ENCODE results near the gene NEK2. TPM values are rescaled to one million over a fixed set of nuclear protein-coding genes. Genes with fewer than 3 reads are reported as not detected.

NEK2 gene
- total RNA-seq, 3 donors from 2014 or later, result 1.8 TPM; not detected in 2

DNA sequence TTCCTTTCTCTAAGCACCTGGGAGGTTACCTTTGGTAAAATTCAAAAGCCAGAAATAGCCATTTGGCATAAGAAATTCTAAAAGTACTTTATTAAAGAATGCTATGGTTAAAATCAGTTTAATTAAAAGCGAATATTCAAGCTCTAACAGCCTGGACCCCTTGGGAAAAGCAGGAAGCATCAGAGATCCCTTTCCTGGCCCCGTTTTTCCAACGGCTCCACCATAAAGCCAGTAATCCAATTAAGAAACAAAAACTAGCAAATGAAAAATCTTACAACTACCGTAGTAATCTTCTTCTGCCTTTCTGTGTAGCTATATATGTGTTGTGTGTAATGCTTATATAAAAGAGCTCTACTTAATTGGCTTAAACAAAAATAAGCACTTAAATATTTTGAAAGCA is 33.5 kb upstream of the NEK2 start:
- DNase-seq (ENCODE audit: low spot score in 2 of 2), result no peak
- Histone ChIP-seq H3K27ac (no peak overlapping the region), H3K27me3 (no peaks in the 10 kb centered on the region), H3K4me1 (no peaks in the 10 kb centered on the region), H3K36me3 (no peaks in the 10 kb centered on the region), H3K9me3 (no peaks in the 10 kb centered on the region), H3K4me3 (no peak overlapping the region)
- intact Hi-C loops (cut with DNase I; ENCODE audit: low total_unique reads), result no loop called here
- TF ChIP-seq, protein P1, sequence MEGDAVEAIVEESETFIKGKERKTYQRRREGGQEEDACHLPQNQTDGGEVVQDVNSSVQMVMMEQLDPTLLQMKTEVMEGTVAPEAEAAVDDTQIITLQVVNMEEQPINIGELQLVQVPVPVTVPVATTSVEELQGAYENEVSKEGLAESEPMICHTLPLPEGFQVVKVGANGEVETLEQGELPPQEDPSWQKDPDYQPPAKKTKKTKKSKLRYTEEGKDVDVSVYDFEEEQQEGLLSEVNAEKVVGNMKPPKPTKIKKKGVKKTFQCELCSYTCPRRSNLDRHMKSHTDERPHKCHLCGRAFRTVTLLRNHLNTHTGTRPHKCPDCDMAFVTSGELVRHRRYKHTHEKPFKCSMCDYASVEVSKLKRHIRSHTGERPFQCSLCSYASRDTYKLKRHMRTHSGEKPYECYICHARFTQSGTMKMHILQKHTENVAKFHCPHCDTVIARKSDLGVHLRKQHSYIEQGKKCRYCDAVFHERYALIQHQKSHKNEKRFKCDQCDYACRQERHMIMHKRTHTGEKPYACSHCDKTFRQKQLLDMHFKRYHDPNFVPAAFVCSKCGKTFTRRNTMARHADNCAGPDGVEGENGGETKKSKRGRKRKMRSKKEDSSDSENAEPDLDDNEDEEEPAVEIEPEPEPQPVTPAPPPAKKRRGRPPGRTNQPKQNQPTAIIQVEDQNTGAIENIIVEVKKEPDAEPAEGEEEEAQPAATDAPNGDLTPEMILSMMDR (IDR thresholded peaks at IDR 0.05), result no peak
- TF ChIP-seq POLR2AphosphoS5 (IDR thresholded peaks at IDR 0.05) (no peak), POLR2A (IDR thresholded peaks at IDR 0.05) (no peak)

DNA sequence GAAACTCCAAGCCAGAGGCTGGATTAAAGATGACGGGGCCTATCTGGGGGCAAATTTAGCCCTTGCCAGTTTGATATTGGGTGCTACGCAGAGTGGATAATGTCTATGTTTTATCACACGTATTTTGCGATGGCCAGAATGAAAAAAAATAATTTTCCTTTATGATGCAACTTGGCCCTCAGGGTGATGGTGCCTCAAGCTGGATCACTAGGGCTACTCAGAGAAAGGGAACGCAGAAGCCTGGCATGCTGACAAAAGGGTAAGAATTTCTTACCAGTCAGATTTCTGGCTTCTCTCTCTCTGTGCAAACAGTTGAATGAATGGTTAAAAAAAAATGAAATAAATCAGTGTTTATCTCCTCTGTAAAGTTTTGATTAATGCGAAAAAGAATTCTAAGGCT is 32.6 kb upstream of the NEK2 start:
- TF ChIP-seq POLR2AphosphoS5 (IDR thresholded peaks at IDR 0.05) (no peak), POLR2A (IDR thresholded peaks at IDR 0.05) (no peak)
- TF ChIP-seq, protein P1 (IDR thresholded peaks at IDR 0.05), result no peak
- no peak for DNase-seq (ENCODE audit: low spot score in 2 of 2)
- Histone ChIP-seq H3K4me3 (no peak overlapping the region), H3K4me1 (no peaks in the 10 kb centered on the region), H3K27ac (no peak overlapping the region), H3K27me3 (no peaks in the 10 kb centered on the region), H3K36me3 (no peaks in the 10 kb centered on the region), H3K9me3 (no peaks in the 10 kb centered on the region)
- intact Hi-C loops (cut with DNase I; ENCODE audit: low total_unique reads), result no loop called here

DNA sequence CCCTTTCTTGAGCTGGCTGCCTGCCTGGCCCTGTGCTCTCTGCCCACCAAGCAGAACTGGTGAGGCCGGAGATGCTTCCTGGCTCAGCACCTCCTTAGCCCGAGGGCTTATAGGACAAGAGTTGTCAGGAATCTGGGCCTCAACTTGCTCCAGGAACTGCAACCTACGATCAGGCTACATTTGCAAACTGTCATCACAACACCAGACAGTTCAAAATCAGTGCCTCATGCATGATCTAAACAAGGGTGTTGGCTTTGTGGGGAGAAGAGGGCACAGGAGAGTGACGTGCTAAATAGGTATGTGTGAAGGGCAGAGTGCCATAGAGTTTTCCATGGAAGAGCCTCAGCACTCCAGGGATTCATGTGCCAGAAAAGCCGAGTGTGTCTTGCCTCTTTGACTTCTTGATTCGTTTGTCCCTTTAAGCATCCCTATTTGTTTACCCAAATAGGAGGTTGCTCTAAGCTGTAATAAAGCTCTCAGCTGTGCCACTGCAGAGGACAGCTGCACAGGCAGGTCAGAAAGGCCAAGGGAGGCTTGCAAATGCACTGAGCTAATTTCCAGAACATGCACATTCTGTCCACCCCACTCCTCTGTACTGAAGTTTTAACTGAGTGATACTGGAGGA is 30.2 kb upstream of the NEK2 start:
- DNase-seq (ENCODE audit: low spot score in 2 of 2), result no peak
- H3K4me3 ChIP-seq, result no peak overlapping the region
- intact Hi-C loops (cut with DNase I; ENCODE audit: low total_unique reads), result no loop called here
- no peaks in the 10 kb centered on the region for H3K4me1 ChIP-seq
- no peaks in the 10 kb centered on the region for H3K27me3 ChIP-seq
- TF ChIP-seq POLR2AphosphoS5 (IDR thresholded peaks at IDR 0.05) (no peak), POLR2A (IDR thresholded peaks at IDR 0.05) (no peak)
- TF ChIP-seq, protein P1 (IDR thresholded peaks at IDR 0.05), result no peak
- H3K27ac ChIP-seq, result peak overlapping the region in 1 of 2 donors; percentile 12
- H3K9me3 ChIP-seq, result no peaks in the 10 kb centered on the region
- no peaks in the 10 kb centered on the region for H3K36me3 ChIP-seq

DNA sequence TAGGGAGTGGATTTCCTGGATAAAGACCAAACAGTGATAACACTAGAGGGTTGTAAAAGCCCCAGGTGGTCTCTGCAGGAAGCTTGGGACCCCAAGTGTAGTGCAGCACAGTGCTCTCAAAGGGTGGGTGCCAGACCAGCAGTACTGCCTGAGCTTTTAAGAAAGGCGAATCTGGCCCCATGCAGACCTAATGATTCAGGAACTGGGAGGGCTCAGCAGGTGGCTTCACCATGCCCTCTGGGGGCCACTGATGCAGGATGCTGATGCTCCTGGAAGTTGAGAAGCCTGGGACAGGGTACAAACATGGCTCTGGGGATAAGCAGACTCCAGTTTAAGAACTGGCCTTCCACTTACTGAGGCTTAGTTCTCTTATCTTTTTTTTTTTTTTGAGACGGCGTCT is 29.1 kb upstream of the NEK2 start:
- intact Hi-C loops (cut with DNase I; ENCODE audit: low total_unique reads), result no loop called here
- no peak for DNase-seq (ENCODE audit: low spot score in 2 of 2)
- Histone ChIP-seq H3K27me3 (no peaks in the 10 kb centered on the region), H3K36me3 (no peaks in the 10 kb centered on the region), H3K27ac (no peak overlapping the region), H3K4me1 (no peaks in the 10 kb centered on the region), H3K9me3 (no peaks in the 10 kb centered on the region), H3K4me3 (no peak overlapping the region)
- TF ChIP-seq POLR2AphosphoS5 (IDR thresholded peaks at IDR 0.05), result no peak
- TF ChIP-seq POLR2A (IDR thresholded peaks at IDR 0.05), result no peak
- TF ChIP-seq, protein P1 (IDR thresholded peaks at IDR 0.05), result no peak

DNA sequence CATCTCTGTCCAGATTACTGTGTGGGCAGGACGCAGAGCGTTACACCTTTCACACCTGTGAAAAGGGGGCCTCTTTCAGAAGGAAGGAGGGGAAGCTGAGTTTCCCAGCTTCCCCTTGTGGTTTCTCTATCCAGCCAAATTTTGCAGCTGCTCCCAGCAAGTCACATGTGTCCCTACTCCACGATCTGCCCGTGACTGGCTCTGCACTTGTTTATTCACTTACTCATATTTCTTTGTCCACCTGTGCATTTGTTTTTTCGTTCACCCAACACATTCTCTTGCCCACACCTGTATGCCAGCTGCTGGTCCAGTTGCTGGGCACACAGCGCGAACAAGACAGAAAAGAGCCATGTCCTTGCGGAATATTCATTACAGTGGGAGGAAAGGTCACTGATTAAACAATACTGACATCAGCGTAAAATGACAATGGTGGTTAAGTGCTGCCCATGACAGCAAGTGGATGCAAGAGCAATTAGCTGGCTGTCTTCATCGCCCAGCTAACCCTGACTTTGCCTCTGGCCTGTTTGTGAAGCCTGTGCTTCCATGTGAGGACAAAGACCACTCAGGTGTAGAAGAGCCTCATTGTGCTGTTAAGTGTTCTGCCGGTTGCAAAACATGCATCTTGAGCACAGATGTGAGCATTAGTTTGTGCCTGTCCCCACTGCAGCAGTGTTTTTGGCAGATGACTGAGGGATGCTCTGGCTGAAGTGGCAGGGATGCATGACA is 28.6 kb upstream of the NEK2 start:
- DNase-seq (ENCODE audit: low spot score in 2 of 2), result no peak
- H3K27me3 ChIP-seq, result no peaks in the 10 kb centered on the region
- no peaks in the 10 kb centered on the region for H3K36me3 ChIP-seq
- H3K4me1 ChIP-seq, result no peaks in the 10 kb centered on the region
- H3K4me3 ChIP-seq, result no peak overlapping the region
- no peaks in the 10 kb centered on the region for H3K9me3 ChIP-seq
- intact Hi-C loops (cut with DNase I; ENCODE audit: low total_unique reads), result no loop called here
- TF ChIP-seq POLR2AphosphoS5 (IDR thresholded peaks at IDR 0.05) (no peak), POLR2A (IDR thresholded peaks at IDR 0.05) (no peak)
- TF ChIP-seq, protein P1 (IDR thresholded peaks at IDR 0.05), result no peak
- H3K27ac ChIP-seq, result no peak overlapping the region

Measured in breast epithelium (tissue), 4 donors.